MM.1S (cell line): Measurements from ENCODE around the gene RAB3IL1.

Experiments
- CTCF ChIP-seq: fragments of 300-600 bp; sonication (generic); IDR thresholded peaks from 2 replicates; pipeline ENCODE4 v1.5.1; 2016; ENCODE audit warnings: antibody characterized with exemption, low read length, mixed read lengths
- EZH2 ChIP-seq: fragments of 300-600 bp; sonication (generic); optimal IDR thresholded peaks from 2 replicates; pipeline ENCODE3; 2017; ENCODE audit warnings: low read depth, mild to moderate bottlenecking, antibody characterized with exemption, low read length, mixed read lengths

- TF ChIP-seq CTCF (no peak), EZH2 (no peak)
Observed at GRCh38 chr11:61954851-61955421, 37.6 kb upstream of the RAB3IL1 start.
